SK-N-SH (cell line): ENCODE data around the gene RNF212B. TPM values are rescaled to one million over a fixed set of nuclear protein-coding genes. Genes with fewer than 3 reads are reported as not detected.

Source experiments
- CTCF ChIA-PET: fragments of 300-600, 350-600 bp; formaldehyde crosslinking; extraction: SDS; loops from one replicate; lab custom pipeline; 2021; lab: Yijun Ruan, JAX
- POLR2A ChIA-PET: fragments of 350-600 bp; sonication (Branson Sonifier 250); formaldehyde crosslinking; extraction: SDS; loops from one replicate; lab custom pipeline; 2020; ENCODE audit warnings: antibody characterized with exemption, inconsistent platforms; lab: Yijun Ruan, JAX
- DNase-seq: peaks from one replicate; pipeline ENCODE4 v3.0.0; 2012
- H2AFZ ChIP-seq: fragments of 200-600 bp; sonication (generic); 2 replicates; pipeline ENCODE4 v1.8.1; 2016; ENCODE audit warnings: antibody characterized with exemption, mild to moderate bottlenecking, low read depth
- H3F3A ChIP-seq: fragments of 200-600 bp; sonication (generic); replicated peaks from 2 replicates; pipeline ENCODE3; 2016; ENCODE audit warnings: antibody characterized with exemption, mild to moderate bottlenecking; ENCODE audit not compliant: insufficient read depth
- H3K27ac ChIP-seq, 2 experiments: fragments of 200-500 bp in 1 of 2; fragments of 200-600 bp in 1 of 2; sonication (Bioruptor generic) in 1 of 2; sonication (generic), shearing (Covaris generic) in 1 of 2; 2 replicates each; pipeline versions ENCODE4 v1.5.1 to v1.6.1; 2014 to 2016; ENCODE audit warnings: low read depth in 2 of 2, inconsistent platforms in 1 of 2, low read length in 1 of 2, mild to moderate bottlenecking in 1 of 2, mixed read lengths in 1 of 2
- H3K27me3 ChIP-seq: fragments of 200-600 bp; sonication (generic), shearing (Covaris generic); 2 replicates; pipeline ENCODE4 v1.6.1; 2016; ENCODE audit warnings: mixed run types; ENCODE audit not compliant: insufficient read depth
- H3K36me3 ChIP-seq, 2 experiments: fragments of 200-500 bp in 1 of 2; fragments of 200-600 bp in 1 of 2; sonication (Bioruptor generic) in 1 of 2; sonication (generic) in 1 of 2; replicated peaks in 1 of 2; 2 replicates each; pipeline versions ENCODE3 to v1.5.1; 2014 to 2016; ENCODE audit warnings: low read length in 1 of 2, mild to moderate bottlenecking in 1 of 2; ENCODE audit not compliant: insufficient read depth in 2 of 2, control insufficient read depth in 1 of 2
- H3K4me1 ChIP-seq, 2 experiments: fragments of 200-500 bp in 1 of 2; fragments of 200-600 bp in 1 of 2; sonication (Bioruptor generic) in 1 of 2; sonication (generic), shearing (Covaris generic) in 1 of 2; 2 replicates each; pipeline versions ENCODE4 v1.5.1 to v1.6.1; 2014 to 2016; ENCODE audit warnings: low read depth in 1 of 2, low read length in 1 of 2, mixed run types in 1 of 2; ENCODE audit not compliant: insufficient read depth in 2 of 2, control insufficient read depth in 1 of 2
- H3K4me2 ChIP-seq: fragments of 200-600 bp; sonication (generic), shearing (Covaris generic); 2 replicates; pipeline ENCODE4 v1.6.1; 2017; ENCODE audit warnings: mixed run types
- H3K4me3 ChIP-seq, 2 experiments: fragments of 200-500 bp in 1 of 2; fragments of 200-600 bp in 1 of 2; sonication (Bioruptor generic) in 1 of 2; sonication (generic), shearing (Covaris generic) in 1 of 2; 2 replicates each; pipeline versions ENCODE4 v1.5.1 to v1.8.1; 2014 to 2016; ENCODE audit warnings: low read depth in 2 of 2, inconsistent platforms in 1 of 2, low read length in 1 of 2, mild to moderate bottlenecking in 1 of 2, mixed read lengths in 1 of 2, moderate library complexity in 1 of 2
- H3K79me2 ChIP-seq: fragments of 200-600 bp; sonication (generic); 2 replicates; pipeline ENCODE4 v1.8.1; 2017; ENCODE audit warnings: mild to moderate bottlenecking; ENCODE audit not compliant: insufficient read depth
- H3K9ac ChIP-seq: fragments of 200-600 bp; sonication (generic); 2 replicates; pipeline ENCODE4 v1.6.1; 2017; ENCODE audit warnings: mixed run types
- H3K9me2 ChIP-seq: fragments of 200-600 bp; sonication (generic); 2 replicates; pipeline ENCODE4 v1.6.1; 2017; ENCODE audit warnings: mixed run types
- H3K9me3 ChIP-seq: fragments of 200-600 bp; sonication (generic); 2 replicates; pipeline ENCODE4 v1.6.1; 2017; ENCODE audit warnings: mixed run types, mild to moderate bottlenecking, moderate library complexity
- H4K20me1 ChIP-seq: fragments of 200-600 bp; sonication (generic); 2 replicates; pipeline ENCODE4 v1.6.1; 2017; ENCODE audit warnings: mild to moderate bottlenecking, mixed run types; ENCODE audit not compliant: insufficient read depth
- CHD2 ChIP-seq: fragments of 150-350 bp; IDR thresholded peaks from 2 replicates; pipeline ENCODE4 v1.6.1; 2018; ENCODE audit warnings: low read length; ENCODE audit not compliant: partially characterized antibody
- CTCF ChIP-seq: fragments of 200-600 bp; sonication (generic); IDR thresholded peaks from 2 replicates; pipeline ENCODE4 v1.6.1; 2017; ENCODE audit warnings: antibody characterized with exemption, mild to moderate bottlenecking, moderate library complexity
- ELF1 ChIP-seq: IDR thresholded peaks from 2 replicates; pipeline ENCODE4 v1.4.0; 2012
- EP300 ChIP-seq, 2 experiments: IDR thresholded peaks; 2 replicates each; pipeline versions ENCODE4 v1.4.0 to v1.6.1; 2012; ENCODE audit warnings: borderline replicate concordance in 1 of 2, low read depth in 1 of 2, low read length in 1 of 2
- FOXM1 ChIP-seq: IDR thresholded peaks from 2 replicates; pipeline ENCODE4 v1.4.0; 2012; ENCODE audit warnings: low read depth, mild to moderate bottlenecking
- JUND ChIP-seq: IDR thresholded peaks from 2 replicates; pipeline ENCODE4 v1.4.0; 2012
- MAX ChIP-seq: IDR thresholded peaks from 2 replicates; pipeline ENCODE4 v1.4.0; 2012; ENCODE audit warnings: low read depth
- MEF2A ChIP-seq: IDR thresholded peaks from 2 replicates; pipeline ENCODE4 v1.4.0; 2012; ENCODE audit warnings: low read depth, borderline replicate concordance
- PBX3 ChIP-seq: IDR thresholded peaks from 2 replicates; pipeline ENCODE4; 2012
- RCOR1 ChIP-seq: fragments of 150-350 bp; IDR thresholded peaks from 2 replicates; pipeline ENCODE4 v1.6.1; 2017; ENCODE audit warnings: antibody characterized with exemption, low read length
- REST ChIP-seq: IDR thresholded peaks from 2 replicates; pipeline ENCODE4 v1.6.1; 2012; ENCODE audit warnings: mild to moderate bottlenecking, low read depth, low read length, moderate library complexity
- TCF12 ChIP-seq: IDR thresholded peaks from 2 replicates; pipeline ENCODE4 v1.4.0; 2012
- TEAD4 ChIP-seq: IDR thresholded peaks from 2 replicates; pipeline ENCODE4 v1.4.0; 2012; ENCODE audit warnings: mild to moderate bottlenecking, borderline replicate concordance; ENCODE audit not compliant: insufficient read depth
- USF1 ChIP-seq: IDR thresholded peaks from 2 replicates; pipeline ENCODE4 v1.4.0; 2012; ENCODE audit warnings: low read depth, borderline replicate concordance
- USF2 ChIP-seq: fragments of 150-350 bp; IDR thresholded peaks from 2 replicates; pipeline ENCODE4 v1.6.1; 2017; ENCODE audit warnings: antibody characterized with exemption, low read length, low read depth, borderline replicate concordance
- WGBS: methylation state at CpG from one replicate; pipeline ENCODE4 v1.1.6; 2017; ENCODE audit warnings: low lambda C conversion rate; 5-methylcytosine and 5-hydroxymethylcytosine counted together
- polyA plus RNA-seq, 3 experiments: library from polyadenylated mRNA; depleted of rRNA; stranded (reverse); fragments of >200 nt; gene quantifications; 2 replicates each; pipeline ENCODE4 v1.2.3, GENCODE V29; 2012

The RNF212B gene
- not detected in 2 replicates for polyA plus RNA-seq (2012; rRNA removed)
- polyA plus RNA-seq (2012; cell fraction: cytosol; rRNA removed), result not detected in 2 replicates
- not detected in 2 replicates for polyA plus RNA-seq (2012; cell fraction: nucleus; rRNA removed)

- Histone ChIP-seq H3K4me1 (peaks cover 0 to 4% of the 10 kb centered on the region in 2 experiments; a peak in 1 of 4 replicates), H3K9me2 (no peaks in the 10 kb centered on the region), H3K27me3 (peaks cover 50% of the 10 kb centered on the region; the same call in 1 of the 2 replicates), H3K36me3 (no peaks in the 10 kb centered on the region), H3K4me2 (peak within 1 kb of the TSS; percentile 63), H3F3A (no peaks in the 10 kb centered on the region), H3K4me3 (peak within 1 kb of the TSS in 1 of 2 experiments; percentile 38; a peak in 1 of 4 replicates), H3K27ac (no peak within 1 kb of the TSS), H3K79me2 (no peaks in the 10 kb centered on the region), H4K20me1 (no peaks in the 10 kb centered on the region), H3K9ac (no peak within 1 kb of the TSS), H2AFZ (peak within 1 kb of the TSS; percentile 49; the same call in 1 of the 2 replicates), H3K9me3 (no peaks in the 10 kb centered on the region)
- DNase-seq, result peak; percentile 88
- TF ChIP-seq MAX, result no peak
- TF ChIP-seq CTCF, result no peak
- TF ChIP-seq FOXM1, result no peak
- no peak for TF ChIP-seq EP300 (IDR thresholded peaks at IDR 0.05; ENCODE audit: borderline replicate concordance in 1 of 2, low read depth in 1 of 2, low read length in 1 of 2)
- no peak for TF ChIP-seq JUND
- no peak for TF ChIP-seq USF2
- no peak for TF ChIP-seq ELF1
- TF ChIP-seq TCF12, result no peak
- no peak for TF ChIP-seq MEF2A
- TF ChIP-seq RCOR1, result no peak
- TF ChIP-seq CHD2, result no peak
- no peak for TF ChIP-seq REST
- TF ChIP-seq TEAD4, result no peak
- TF ChIP-seq PBX3, result no peak
- TF ChIP-seq USF1, result no peak
- ChIA-PET CTCF (interaction anchor here (0.7 to 1.8 kb wide), 3 partner anchors 27 to 118 kb away, joined by 3 to 10 read pairs (median 3); no protein-coding TSS in a partner anchor), POLR2A (interaction anchor here (0.6 kb wide), 1 partner anchor 32 kb away, joined by 3 read pairs; no protein-coding TSS in a partner anchor)
- 17% methylated on average over 39 of the region's 39 CpGs for WGBS
Observed at GRCh38 chr14:23237772-23238594, at the start of gene RNF212B. Gene RNF212B (plus strand): TSS chr14:23237936. CDS start chr14:23240346, 2,410 bp downstream.
